Cerebellar cortex (tissue), 1 donor: ENCODE data around the gene TRERF1.
"Not testable (repeated sequence)": the region's sequence is repeated elsewhere in the genome, so short reads cannot be mapped to it uniquely, and the experiment has no call there.

Experiments
- DNase-seq: peaks from one replicate; pipeline ENCODE4 v3.0.0-alpha.2; 2015; ENCODE audit warnings: low spot score

The TRERF1 gene

GRCh38 chr6:42450477-42451332, 1.0 kb downstream of the TRERF1 start:
- DNase-seq: peak; percentile 37

- DNase-seq: peak; percentile 62
Measured at GRCh38 chr6:42449917-42450476, 1.7 kb downstream of the TRERF1 start.

- no peak for DNase-seq
Measured at GRCh38 chr6:42448927-42449659, 2.6 kb downstream of the TRERF1 start.

- no peak for DNase-seq
Measured at GRCh38 chr6:42448391-42448790, 3.3 kb downstream of the TRERF1 start.

GRCh38 chr6:42446996-42447395, 4.7 kb downstream of the TRERF1 start:
- no peak for DNase-seq

- no peak for DNase-seq
Measured at GRCh38 chr6:42446370-42446769, 5.4 kb downstream of the TRERF1 start.

- DNase-seq: not testable (repeated sequence)
Measured at GRCh38 chr6:42445955-42446354, 5.8 kb downstream of the TRERF1 start.

- DNase-seq: no peak
Measured at GRCh38 chr6:42443312-42444060, 8.2 kb downstream of the TRERF1 start.

- no peak for DNase-seq
Measured at GRCh38 chr6:42441697-42442081, 10.0 kb downstream of the TRERF1 start.

GRCh38 chr6:42440778-42441696, 10.7 kb downstream of the TRERF1 start:
- no peak for DNase-seq

- DNase-seq: no peak
Measured at GRCh38 chr6:42440027-42440426, 11.7 kb downstream of the TRERF1 start.

- DNase-seq: no peak
Measured at GRCh38 chr6:42436825-42437224, 14.9 kb downstream of the TRERF1 start.

GRCh38 chr6:42434237-42434636, 17.5 kb downstream of the TRERF1 start:
- no peak for DNase-seq

GRCh38 chr6:42433409-42433808, 18.3 kb downstream of the TRERF1 start:
- no peak for DNase-seq

GRCh38 chr6:42431877-42432276, 19.8 kb downstream of the TRERF1 start:
- DNase-seq: no peak

GRCh38 chr6:42431356-42431755, 20.4 kb downstream of the TRERF1 start:
- DNase-seq: no peak

- no peak for DNase-seq
Measured at GRCh38 chr6:42429836-42430235, 21.9 kb downstream of the TRERF1 start.

- no peak for DNase-seq
Measured at GRCh38 chr6:42429042-42429585, 22.6 kb downstream of the TRERF1 start.

- no peak for DNase-seq
Measured at GRCh38 chr6:42428326-42429041, 23.2 kb downstream of the TRERF1 start.

GRCh38 chr6:42427871-42428270, 23.9 kb downstream of the TRERF1 start:
- no peak for DNase-seq
